Naive thymus-derived CD8-positive, alpha-beta T cell (primary cell): ENCODE results near the gene RCOR3. TPM values are rescaled to one million over a fixed set of nuclear protein-coding genes. Genes with fewer than 3 reads are reported as not detected.
"Not testable (repeated sequence)": the region's sequence is repeated elsewhere in the genome, so short reads cannot be mapped to it uniquely, and the experiment has no call there.

ENCODE experiments used
- ATAC-seq, 2 donors: fragments of 150-1000 bp; cut with Tn5 transposase in 1 of 2; sonication (Bioruptor Pico), chemical (Tn5 transposase) in 1 of 2; 1 replicate in 1 of 2; 2 replicates in 1 of 2; pipeline ENCODE4 v1.10.0; 2021; ENCODE audit warnings: mild to moderate bottlenecking in 2 of 2, moderate library complexity in 2 of 2
- POLR2A ChIA-PET: fragments of 350-600 bp; sonication (Branson Sonifier 250); formaldehyde crosslinking; loops from one replicate; lab custom pipeline; 2021; ENCODE audit warnings: antibody characterized with exemption; lab: Charles Lee
- DNase-seq, 10 donors: peaks; one replicate each; pipeline versions ENCODE4 v3.0.0 to v3.0.0-alpha.2; 2020 to 2022
- H3K27ac Mint-ChIP-seq, 10 donors: one replicate each; pipeline ENCODE4 v1.8.0; 2020 to 2022; ENCODE audit warnings: mild to moderate bottlenecking in 10 of 10, mixed read lengths in 10 of 10, moderate library complexity in 4 of 10, inconsistent platforms in 1 of 10
- H3K27me3 Mint-ChIP-seq, 5 donors: one replicate each; pipeline ENCODE4 v1.8.0; 2021 to 2022; ENCODE audit warnings: mixed read lengths in 5 of 5
- H3K36me3 Mint-ChIP-seq, 3 donors: one replicate each; pipeline ENCODE4 v1.8.0; 2020 to 2022; ENCODE audit warnings: mixed read lengths in 3 of 3, mild to moderate bottlenecking in 2 of 3, inconsistent platforms in 1 of 3
- H3K4me1 Mint-ChIP-seq, 4 donors: one replicate each; pipeline ENCODE4 v1.8.0; 2021 to 2022; ENCODE audit warnings: mixed read lengths in 4 of 4
- H3K4me3 Mint-ChIP-seq, 10 donors: one replicate each; pipeline ENCODE4 v1.8.0; 2020 to 2022; ENCODE audit warnings: mild to moderate bottlenecking in 10 of 10, mixed read lengths in 10 of 10, moderate library complexity in 6 of 10, inconsistent platforms in 1 of 10
- H3K9me3 Mint-ChIP-seq, 9 donors: one replicate each; pipeline ENCODE4 v1.8.0; 2020 to 2022; ENCODE audit warnings: mixed read lengths in 9 of 9, mild to moderate bottlenecking in 3 of 9, inconsistent platforms in 1 of 9, moderate library complexity in 1 of 9
- polyA plus RNA-seq, 3 donors: library from polyadenylated mRNA; unstranded; fragments of 300-500 nt; fragmentation: Illumina TruSeq; gene quantifications; one replicate each; pipeline ENCODE4 v1.2.3, GENCODE V29; 2021
- total RNA-seq, 8 experiments: library from RNA in 2 of 8; stranded (reverse) in 2 of 8; gene quantifications; one replicate each; pipeline ENCODE4 v1.2.3 and lab custom pipeline; 2021 to 2026

The RCOR3 gene
- total and polyA plus RNA-seq, 5 experiments from 2014 or later = 22.5 to 88.6 (median 29.3) TPM

- H3K27ac Mint-ChIP-seq = peak overlapping the region in 7 of 10 donors; percentile 31 to 83 (median 58)
- peaks cover 0 to 19% (median 15%) of the 10 kb centered on the region in 3 donors for H3K36me3 Mint-ChIP-seq
- POLR2A ChIA-PET = interaction anchor here (1.3 kb wide), 1 partner anchor 13 kb away, joined by 4 read pairs; no protein-coding TSS in a partner anchor
- peak overlapping the region in 3 of 10 donors; percentile 1 to 19 (median 5) for H3K4me3 Mint-ChIP-seq
- peaks cover 37 to 92% (median 87%) of the 10 kb centered on the region in 4 donors for H3K4me1 Mint-ChIP-seq
- H3K9me3 Mint-ChIP-seq = peaks cover 0 to 5% (median 4%) of the 10 kb centered on the region in 9 donors
- H3K27me3 Mint-ChIP-seq = no peaks in the 10 kb centered on the region
- ATAC-seq (no peak), DNase-seq (no peak)
Observed at GRCh38 chr1:211349741-211350140, 90.6 kb downstream of the RCOR3 start.

- not testable (repeated sequence) for H3K27me3 Mint-ChIP-seq, ATAC-seq, H3K9me3 Mint-ChIP-seq, DNase-seq
- Mint-ChIP-seq H3K4me3 (peak overlapping the region in 9 of 10 donors; percentile 56 to 82 (median 71)), H3K27ac (peak overlapping the region; percentile 25 to 91 (median 76)), H3K4me1 (peaks cover 37 to 89% (median 79%) of the 10 kb centered on the region in 4 donors), H3K36me3 (peaks cover 0 to 24% (median 12%) of the 10 kb centered on the region in 3 donors)
- POLR2A ChIA-PET = interaction anchor here (0.7 to 1.0 kb wide), 3 partner anchors 9 to 22 kb away, joined by 3 read pairs; no protein-coding TSS in a partner anchor
Observed at GRCh38 chr1:211352055-211352454, 92.9 kb downstream of the RCOR3 start.

DNA sequence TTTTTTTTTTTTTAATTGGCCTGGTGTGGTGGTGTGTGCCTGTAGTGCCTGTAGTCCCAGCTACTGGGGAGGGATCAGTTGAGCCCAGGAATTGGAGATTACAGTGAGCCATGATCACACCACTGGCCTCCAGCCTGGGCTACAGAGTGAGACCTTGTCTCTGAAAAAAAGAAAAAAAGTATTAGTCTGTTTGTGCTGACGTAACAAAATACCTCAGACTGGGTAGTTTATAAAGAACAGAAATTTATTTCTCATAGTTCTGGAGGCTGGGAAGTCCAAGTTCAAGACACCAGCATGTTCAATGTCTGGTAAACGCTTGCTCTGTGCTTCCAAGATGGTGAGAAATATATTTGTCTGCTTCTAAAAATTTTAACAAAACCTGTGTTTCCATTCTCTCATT lies 93.3 kb downstream of the RCOR3 start:
- Mint-ChIP-seq H3K27ac (peak overlapping the region in 9 of 10 donors; percentile 29 to 96 (median 91)), H3K27me3 (no peaks in the 10 kb centered on the region), H3K36me3 (peaks cover 0 to 28% (median 12%) of the 10 kb centered on the region in 3 donors), H3K4me3 (peak overlapping the region; percentile 66 to 92 (median 88)), H3K4me1 (peaks cover 35 to 85% (median 75%) of the 10 kb centered on the region in 4 donors), H3K9me3 (peaks cover 0 to 5% (median 4%) of the 10 kb centered on the region in 9 donors)
- POLR2A ChIA-PET = interaction anchor here (0.7 kb wide), 2 partner anchors 9 to 22 kb away, joined by 3 read pairs; no protein-coding TSS in a partner anchor
- ATAC-seq = no peak
- no peak for DNase-seq

DNA sequence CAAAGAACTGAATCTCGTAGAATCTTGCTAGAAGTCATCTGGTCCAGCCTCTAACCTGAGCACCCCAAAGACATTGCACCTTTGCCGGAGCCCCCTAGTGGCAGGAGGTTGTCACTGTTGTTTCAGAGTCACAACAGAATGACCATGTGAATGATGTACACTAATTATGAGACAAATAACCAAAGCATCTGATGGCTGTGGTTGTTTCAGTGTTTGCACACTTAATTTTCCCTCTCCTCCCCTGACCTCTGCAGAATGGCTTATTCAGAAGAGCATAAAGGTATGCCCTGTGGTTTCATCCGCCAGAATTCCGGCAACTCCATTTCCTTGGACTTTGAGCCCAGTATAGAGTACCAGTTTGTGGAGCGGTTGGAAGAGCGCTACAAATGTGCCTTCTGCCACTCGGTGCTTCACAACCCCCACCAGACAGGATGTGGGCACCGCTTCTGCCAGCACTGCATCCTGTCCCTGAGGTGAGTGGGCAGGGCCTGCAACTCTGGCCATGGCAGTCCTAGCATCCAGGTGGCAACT lies 93.9 kb downstream of the RCOR3 start:
- H3K36me3 Mint-ChIP-seq = peaks cover 0 to 32% (median 12%) of the 10 kb centered on the region in 3 donors
- DNase-seq = peak in 9 of 10 donors; percentile 25 to 75 (median 46)
- peak; percentile 92 to 93 for ATAC-seq
- peaks cover 0 to 5% (median 4%) of the 10 kb centered on the region in 9 donors for H3K9me3 Mint-ChIP-seq
- H3K27me3 Mint-ChIP-seq = no peaks in the 10 kb centered on the region
- POLR2A ChIA-PET = interaction anchor here (1.0 to 1.6 kb wide), 3 partner anchors 12 to 25 kb away, joined by 4 to 24 read pairs (median 7); partner anchors contain the start of gene TRAF5
- peak overlapping the region; percentile 53 to 96 (median 91) for H3K27ac Mint-ChIP-seq
- H3K4me3 Mint-ChIP-seq = peak overlapping the region; percentile 66 to 92 (median 88)
- H3K4me1 Mint-ChIP-seq = peaks cover 32 to 80% (median 70%) of the 10 kb centered on the region in 4 donors

DNA sequence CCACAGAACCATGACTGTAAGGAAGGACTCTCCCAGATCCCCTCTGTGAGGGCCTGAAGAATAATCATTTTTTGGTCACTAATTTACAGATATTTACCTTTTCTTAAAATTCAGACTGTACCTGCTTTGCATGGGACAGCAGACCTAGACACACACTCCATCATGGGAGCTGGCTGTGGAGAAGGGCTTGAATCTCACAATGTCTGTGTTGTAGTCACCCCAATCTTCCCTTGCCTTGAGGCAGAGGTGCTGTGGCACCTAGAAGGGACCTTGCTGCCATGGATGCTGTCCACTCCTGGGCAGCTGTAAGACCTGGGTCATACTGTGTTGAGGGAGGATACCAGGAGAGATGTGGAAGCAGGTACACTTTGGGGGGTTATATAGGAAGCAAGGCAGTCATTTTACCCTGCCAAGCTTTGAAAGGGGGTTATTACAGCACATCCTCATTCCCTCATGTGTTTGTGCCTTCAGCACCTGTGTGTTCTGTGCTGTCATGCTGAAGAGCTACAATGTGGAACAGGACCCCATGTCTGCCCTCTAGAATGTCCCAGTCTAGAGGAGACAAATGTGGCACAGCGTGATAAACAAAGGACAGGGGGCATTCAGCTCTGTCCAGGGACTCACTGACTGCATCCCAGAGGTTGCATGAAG lies 94.5 kb downstream of the RCOR3 start:
- peak; percentile 48 to 62 for ATAC-seq
- peak overlapping the region; percentile 66 to 92 (median 88) for H3K4me3 Mint-ChIP-seq
- peaks cover 0 to 34% (median 12%) of the 10 kb centered on the region in 3 donors for H3K36me3 Mint-ChIP-seq
- POLR2A ChIA-PET = interaction anchor here (1.0 to 1.6 kb wide), 3 partner anchors 13 to 25 kb away, joined by 4 to 24 read pairs (median 7); partner anchors contain the start of gene TRAF5
- H3K27ac Mint-ChIP-seq = peak overlapping the region; percentile 53 to 96 (median 91)
- peaks cover 32 to 75% (median 68%) of the 10 kb centered on the region in 4 donors for H3K4me1 Mint-ChIP-seq
- peaks cover 0 to 5% (median 4%) of the 10 kb centered on the region in 9 donors for H3K9me3 Mint-ChIP-seq
- H3K27me3 Mint-ChIP-seq = no peaks in the 10 kb centered on the region
- DNase-seq = no peak

GRCh38 chr1:211355873-211356272 lies 96.7 kb downstream of the RCOR3 start:
- Mint-ChIP-seq H3K27me3 (no peaks in the 10 kb centered on the region), H3K4me3 (no peak overlapping the region), H3K4me1 (peaks cover 32 to 61% (median 57%) of the 10 kb centered on the region in 4 donors), H3K36me3 (peaks cover 10 to 50% (median 23%) of the 10 kb centered on the region in 3 donors), H3K27ac (peak overlapping the region in 6 of 10 donors; percentile 18 to 91 (median 46)), H3K9me3 (peaks cover 0 to 5% (median 4%) of the 10 kb centered on the region in 9 donors)
- no peak for DNase-seq
- POLR2A ChIA-PET = interaction anchor here (1.0 to 1.3 kb wide), 3 partner anchors 27 to 28 kb away, joined by 3 to 5 read pairs (median 3); no protein-coding TSS in a partner anchor
- ATAC-seq = no peak

DNA sequence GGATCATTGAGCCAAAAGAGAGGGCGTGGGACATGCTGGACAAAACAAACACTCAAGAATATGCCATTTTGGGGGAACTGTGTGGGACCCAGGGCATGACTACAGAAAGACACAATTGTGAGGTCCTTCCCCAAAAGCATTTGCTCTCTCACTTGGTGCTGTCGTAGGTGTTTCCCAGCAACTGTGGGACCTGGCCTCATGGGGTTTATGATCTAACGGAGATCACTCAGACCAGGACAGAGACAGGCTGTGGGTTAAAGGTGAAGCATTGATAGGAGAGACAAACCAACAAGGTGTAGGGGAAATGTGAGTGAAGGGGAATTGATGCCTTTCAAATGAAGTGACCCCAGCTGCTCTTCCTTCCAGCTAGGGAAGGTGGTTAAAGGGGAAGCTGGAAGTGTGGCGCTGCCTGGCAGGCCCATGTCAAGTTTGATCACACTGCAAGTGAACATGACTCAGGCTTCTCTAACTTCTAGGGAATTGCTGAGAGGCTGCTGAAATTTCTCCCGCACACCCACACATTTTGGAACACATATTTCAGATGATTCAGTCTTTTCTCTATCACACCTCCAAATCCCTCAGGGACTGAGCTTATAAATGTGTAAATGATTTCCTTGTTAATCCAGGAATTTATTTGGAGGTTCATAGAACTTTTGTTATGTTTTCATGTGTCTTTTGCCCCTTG lies 97.7 kb downstream of the RCOR3 start:
- no peaks in the 10 kb centered on the region for H3K27me3 Mint-ChIP-seq
- H3K4me1 Mint-ChIP-seq = peaks cover 28 to 53% (median 47%) of the 10 kb centered on the region in 4 donors
- no peak overlapping the region for H3K4me3 Mint-ChIP-seq

GRCh38 chr1:211358685-211359084 lies 99.5 kb downstream of the RCOR3 start:
- DNase-seq (no peak), ATAC-seq (no peak)
- peaks cover 11 to 67% (median 12%) of the 10 kb centered on the region in 3 donors for H3K36me3 Mint-ChIP-seq
- H3K4me3 Mint-ChIP-seq = no peak overlapping the region
- no peaks in the 10 kb centered on the region for H3K27me3 Mint-ChIP-seq
- no peaks in the 10 kb centered on the region for H3K9me3 Mint-ChIP-seq
- no peak overlapping the region for H3K27ac Mint-ChIP-seq
- H3K4me1 Mint-ChIP-seq = peaks cover 17 to 37% (median 30%) of the 10 kb centered on the region in 4 donors
- POLR2A ChIA-PET = no interaction called here

More for the DNA sequence above, 97.7 kb downstream of the RCOR3 start:
- peaks cover 12 to 60% (median 19%) of the 10 kb centered on the region in 3 donors for H3K36me3 Mint-ChIP-seq
- peak overlapping the region in 7 of 10 donors; percentile 28 to 91 (median 56) for H3K27ac Mint-ChIP-seq
- H3K9me3 Mint-ChIP-seq = peaks cover 0 to 5% (median 2%) of the 10 kb centered on the region in 9 donors
- POLR2A ChIA-PET = no interaction called here
- DNase-seq (no peak), ATAC-seq (no peak)

DNA sequence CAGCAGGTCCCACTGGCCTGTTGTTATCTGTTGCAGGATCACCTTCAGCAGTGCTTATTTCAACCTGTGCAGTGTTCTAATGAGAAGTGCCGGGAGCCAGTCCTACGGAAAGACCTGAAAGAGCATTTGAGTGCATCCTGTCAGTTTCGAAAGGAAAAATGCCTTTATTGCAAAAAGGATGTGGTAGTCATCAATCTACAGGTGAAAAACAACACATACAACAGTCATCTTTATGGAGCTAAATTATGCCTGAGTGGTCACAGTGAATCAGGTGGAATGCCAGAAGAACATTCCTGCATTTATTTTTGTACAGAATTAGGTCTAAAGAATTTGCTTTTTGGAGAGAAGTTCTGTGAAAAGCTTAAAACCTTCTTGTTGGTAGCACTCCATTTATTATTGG lies 100.7 kb downstream of the RCOR3 start:
- H3K4me1 Mint-ChIP-seq = peaks cover 14 to 25% (median 19%) of the 10 kb centered on the region in 4 donors
- H3K27me3 Mint-ChIP-seq = no peaks in the 10 kb centered on the region
- POLR2A ChIA-PET = no interaction called here
- no peaks in the 10 kb centered on the region for H3K9me3 Mint-ChIP-seq
- DNase-seq (no peak), ATAC-seq (no peak)
- peak overlapping the region in 8 of 10 donors; percentile 39 to 83 (median 72) for H3K27ac Mint-ChIP-seq
- H3K36me3 Mint-ChIP-seq = peaks cover 12 to 70% (median 13%) of the 10 kb centered on the region in 3 donors
- no peak overlapping the region for H3K4me3 Mint-ChIP-seq

DNA sequence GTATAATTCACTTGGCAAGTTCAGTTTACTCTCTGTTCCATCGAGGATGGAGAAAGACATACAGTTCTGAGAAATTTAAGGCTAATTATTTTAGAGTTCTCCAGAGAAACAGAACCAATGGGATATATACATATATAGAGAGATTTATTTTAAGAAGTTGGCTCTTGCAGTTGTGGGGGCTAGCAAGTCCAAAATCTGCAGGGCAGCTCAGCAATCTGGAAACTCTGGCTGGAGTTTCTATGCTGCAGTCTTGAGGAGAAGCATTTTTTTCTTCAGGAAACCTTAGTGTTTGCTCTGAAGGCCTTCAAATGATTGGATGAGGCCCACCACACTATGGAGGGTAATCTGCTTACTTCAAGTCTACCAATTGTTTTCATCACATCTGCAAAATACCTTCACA lies 102.0 kb downstream of the RCOR3 start:
- H3K27me3 Mint-ChIP-seq = no peaks in the 10 kb centered on the region
- DNase-seq (no peak), ATAC-seq (no peak)
- POLR2A ChIA-PET = interaction anchor here (0.8 kb wide), 1 partner anchor 477 kb away, joined by 5 read pairs; no protein-coding TSS in a partner anchor
- peaks cover 12 to 78% (median 15%) of the 10 kb centered on the region in 3 donors for H3K36me3 Mint-ChIP-seq
- H3K4me1 Mint-ChIP-seq = peaks cover 4 to 16% (median 11%) of the 10 kb centered on the region in 4 donors
- H3K9me3 Mint-ChIP-seq = no peaks in the 10 kb centered on the region
- peak overlapping the region in 4 of 10 donors; percentile 17 to 53 (median 34) for H3K27ac Mint-ChIP-seq
- H3K4me3 Mint-ChIP-seq = no peak overlapping the region
